Measurements from ENCODE around the gene GNAT1. TPM values are rescaled to one million over a fixed set of nuclear protein-coding genes. Genes with fewer than 3 reads are reported as not detected.

GNAT1 gene
- total and polyA plus RNA-seq, 2 of the 13 experiments (the other 11 are each of a cell fraction or from before 2014, with no cell fraction given): 0.15 TPM; not detected in 1

GRCh38 chr3:50171540-50172301, 19.7 kb upstream of the GNAT1 start (continued):
- TF ChIP-seq ZBTB39 (CRISPR knock-in tag; IDR thresholded peaks at IDR 0.05): 0 out of 2 replicates have a peak, but pooled peaks have one; percentile 30
- TF ChIP-seq HES4 (CRISPR knock-in tag; IDR thresholded peaks at IDR 0.05; ENCODE audit: borderline replicate concordance): no peak
- peak; percentile 66 for TF ChIP-seq ZNF12 (CRISPR knock-in tag; IDR thresholded peaks at IDR 0.05)
- no peak for TF ChIP-seq ZNF484 (CRISPR knock-in tag; IDR thresholded peaks at IDR 0.05; ENCODE audit: borderline replicate concordance, low read depth)
- 0 out of 2 replicates have a peak, but pooled peaks have one; percentile 20 for TF ChIP-seq PAX8 (CRISPR knock-in tag; IDR thresholded peaks at IDR 0.05; ENCODE audit: borderline replicate concordance)
- no peak for TF ChIP-seq HBP1 (CRISPR knock-in tag; IDR thresholded peaks at IDR 0.05; ENCODE audit: low read depth)
- TF ChIP-seq ZC3H4 (CRISPR knock-in tag; IDR thresholded peaks at IDR 0.05; ENCODE audit: borderline replicate concordance): no peak
- TF ChIP-seq FOXJ3 (CRISPR knock-in tag; IDR thresholded peaks at IDR 0.05; ENCODE audit: borderline replicate concordance): peak; percentile 89; the same call in 1 of the 2 replicates
- peak; percentile 47 for TF ChIP-seq HNRNPLL (IDR thresholded peaks at IDR 0.05; ENCODE audit: low read depth, low read length, poor library complexity, severe bottlenecking)
- TF ChIP-seq, protein P1, sequence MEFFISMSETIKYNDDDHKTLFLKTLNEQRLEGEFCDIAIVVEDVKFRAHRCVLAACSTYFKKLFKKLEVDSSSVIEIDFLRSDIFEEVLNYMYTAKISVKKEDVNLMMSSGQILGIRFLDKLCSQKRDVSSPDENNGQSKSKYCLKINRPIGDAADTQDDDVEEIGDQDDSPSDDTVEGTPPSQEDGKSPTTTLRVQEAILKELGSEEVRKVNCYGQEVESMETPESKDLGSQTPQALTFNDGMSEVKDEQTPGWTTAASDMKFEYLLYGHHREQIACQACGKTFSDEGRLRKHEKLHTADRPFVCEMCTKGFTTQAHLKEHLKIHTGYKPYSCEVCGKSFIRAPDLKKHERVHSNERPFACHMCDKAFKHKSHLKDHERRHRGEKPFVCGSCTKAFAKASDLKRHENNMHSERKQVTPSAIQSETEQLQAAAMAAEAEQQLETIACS (CRISPR knock-in tag; IDR thresholded peaks at IDR 0.05): no peak
- TF ChIP-seq ATF7 (IDR thresholded peaks at IDR 0.05): no peak
- peak; percentile 87 for TF ChIP-seq ATF7 (CRISPR knock-in tag; IDR thresholded peaks at IDR 0.05)
- peak; percentile 98 for TF ChIP-seq HMG20B (CRISPR knock-in tag; conservative IDR thresholded peaks at IDR 0.05)
- TF ChIP-seq, protein P2, sequence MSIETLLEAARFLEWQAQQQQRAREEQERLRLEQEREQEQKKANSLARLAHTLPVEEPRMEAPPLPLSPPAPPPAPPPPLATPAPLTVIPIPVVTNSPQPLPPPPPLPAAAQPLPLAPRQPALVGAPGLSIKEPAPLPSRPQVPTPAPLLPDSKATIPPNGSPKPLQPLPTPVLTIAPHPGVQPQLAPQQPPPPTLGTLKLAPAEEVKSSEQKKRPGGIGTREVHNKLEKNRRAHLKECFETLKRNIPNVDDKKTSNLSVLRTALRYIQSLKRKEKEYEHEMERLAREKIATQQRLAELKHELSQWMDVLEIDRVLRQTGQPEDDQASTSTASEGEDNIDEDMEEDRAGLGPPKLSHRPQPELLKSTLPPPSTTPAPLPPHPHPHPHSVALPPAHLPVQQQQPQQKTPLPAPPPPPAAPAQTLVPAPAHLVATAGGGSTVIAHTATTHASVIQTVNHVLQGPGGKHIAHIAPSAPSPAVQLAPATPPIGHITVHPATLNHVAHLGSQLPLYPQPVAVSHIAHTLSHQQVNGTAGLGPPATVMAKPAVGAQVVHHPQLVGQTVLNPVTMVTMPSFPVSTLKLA (IDR thresholded peaks at IDR 0.05): peak; percentile 95
- TF ChIP-seq TAF15 (IDR thresholded peaks at IDR 0.05; ENCODE audit: low read depth, low read length, poor library complexity, severe bottlenecking): no peak
- peak; percentile 98 for TF ChIP-seq RXRB (CRISPR knock-in tag; IDR thresholded peaks at IDR 0.05; ENCODE audit: borderline replicate concordance)
- peak; percentile 36; the same call in 1 of the 2 replicates for TF ChIP-seq SIX1 (CRISPR knock-in tag; IDR thresholded peaks at IDR 0.05; ENCODE audit: borderline replicate concordance)
- TF ChIP-seq SIN3A (IDR thresholded peaks at IDR 0.05; ENCODE audit: borderline replicate concordance, low read depth, low read length): no peak; the same call in 1 of the 2 replicates
- peak; percentile 84 for TF ChIP-seq HNF4G (IDR thresholded peaks at IDR 0.05; ENCODE audit: borderline replicate concordance, low read depth, low read length)
- peak; percentile 86 for TF ChIP-seq HNF4G (CRISPR knock-in tag; IDR thresholded peaks at IDR 0.05; ENCODE audit: borderline replicate concordance, low read depth)
- TF ChIP-seq MIER3 (CRISPR knock-in tag; IDR thresholded peaks at IDR 0.05; ENCODE audit: borderline replicate concordance): peak; percentile 99
- TF ChIP-seq SMAD1 (CRISPR knock-in tag; IDR thresholded peaks at IDR 0.05; ENCODE audit: borderline replicate concordance, low read depth): peak; percentile 78; the same call in 1 of the 2 replicates
- no peak for TF ChIP-seq U2AF2 (IDR thresholded peaks at IDR 0.05; ENCODE audit: low read depth, low read length)
- no peak for TF ChIP-seq KAT7 (CRISPR knock-in tag; IDR thresholded peaks at IDR 0.05; ENCODE audit: borderline replicate concordance)

Data from HepG2 (cell line).